Right lobe of liver (tissue), 6 donors: Measurements from ENCODE around the gene GAA. TPM values are rescaled to one million over a fixed set of nuclear protein-coding genes. Genes with fewer than 3 reads are reported as not detected.
A peak's percentile ranks its signal among the peaks of the same experiment; 100 is the strongest.

Experiments used
- ATAC-seq, 4 donors: fragments of 200-7000 bp; cut with Tn5 transposase; one replicate each; pipeline ENCODE4 v1.9.1; 2020; ENCODE audit warnings: mild to moderate bottlenecking in 4 of 4, moderate library complexity in 4 of 4
- DNase-seq, 3 donors: peaks; one replicate each; pipeline ENCODE4 v3.0.0-alpha.2; 2020
- H3K27ac ChIP-seq, 3 donors: fragments of 200-600 bp; one replicate each; pipeline ENCODE4 v1.8.0; 2022
- H3K27me3 ChIP-seq, 2 donors: fragments of 200-600 bp; one replicate each; pipeline ENCODE4 v1.8.0; 2022
- H3K36me3 ChIP-seq, 4 donors: fragments of 200-600 bp; sonication (generic) in 1 of 4; one replicate each; pipeline versions ENCODE4 v1.5.1 to v1.8.0; 2017 to 2022; ENCODE audit warnings: control low read depth in 1 of 4
- H3K4me1 ChIP-seq, 4 donors: fragments of 200-600 bp; sonication (generic) in 1 of 4; one replicate each; pipeline versions ENCODE4 v1.5.1 to v1.8.0; 2017 to 2022; ENCODE audit warnings: control low read depth in 1 of 4
- H3K4me3 ChIP-seq, 3 donors: fragments of 200-600 bp; one replicate each; pipeline ENCODE4 v1.8.0; 2022
- H3K9me3 ChIP-seq, 4 donors: fragments of 200-600 bp; sonication (generic) in 1 of 4; one replicate each; pipeline versions ENCODE4 v1.5.1 to v1.8.0; 2017 to 2022; ENCODE audit warnings: control low read depth in 1 of 4
- POLR2A ChIP-seq: fragments of 450-650 bp; IDR thresholded peaks from one replicate; pipeline ENCODE4 v1.6.1; 2017; ENCODE audit warnings: antibody characterized with exemption, mild to moderate bottlenecking
- WGBS: methylation state at CpG from one replicate; pipeline ENCODE4 v1.1.6; 2018; ENCODE audit warnings: low coverage, low lambda C conversion rate; ENCODE audit not compliant: insufficient coverage; ENCODE audit errors: missing lambda C conversion rate; 5-methylcytosine and 5-hydroxymethylcytosine counted together
- intact Hi-C, 2 donors: fragments of 100-400 bp; cut with DNase I; formaldehyde crosslinking; loops; one replicate each; pipeline versions ENCODE4 v1.11.2 to v1.14.1; 2022
- total RNA-seq, 6 experiments: library from RNA; depleted of rRNA in 2 of 6; stranded (reverse); fragments of >200 nt in 2 of 6; fragmentation: NEBNext Ultra II Directional in 3 of 6; extraction: Animal tissue kit (Norgen Biotek cat#: 25700) in 3 of 6; gene quantifications; one replicate each; pipeline versions ENCODE4 v1.1.0 to v1.2.4, GENCODE V29; 2016 to 2023
- TF ChIP-seq, protein P1 (sequence below), 4 donors: fragments of 200-600 bp in 3 of 4; fragments of 450-650 bp in 1 of 4; IDR thresholded peaks; one replicate each; pipeline versions ENCODE4 v1.5.1 to v1.8.0; 2016 to 2022; ENCODE audit warnings: antibody characterized with exemption in 4 of 4, mild to moderate bottlenecking in 2 of 4
- donor health status: DM: no; HTN: yes; CAD: no.
- donor health status: DM: no; HTN: no; CAD: no.
- donor health status: DM: no; HTN: no; CAD: no.
- donor health status: DM: no; HTN: yes; CAD: no.
- donor health status: DM: no; HTN: yes; CAD: no.

Gene GAA
- total RNA-seq, 6 experiments from 2014 or later = 42.7 to 94.1 (median 71.0) TPM

GRCh38 chr17:80109713-80110446 lies 8.5 kb downstream of the GAA start:
- DNase-seq (peak in 1 of 3 donors; percentile 43), ATAC-seq (no peak)
- intact Hi-C loops = no loop called here
- 100% methylated on average over 6 of the region's 30 CpGs for WGBS
- TF ChIP-seq, protein P1, sequence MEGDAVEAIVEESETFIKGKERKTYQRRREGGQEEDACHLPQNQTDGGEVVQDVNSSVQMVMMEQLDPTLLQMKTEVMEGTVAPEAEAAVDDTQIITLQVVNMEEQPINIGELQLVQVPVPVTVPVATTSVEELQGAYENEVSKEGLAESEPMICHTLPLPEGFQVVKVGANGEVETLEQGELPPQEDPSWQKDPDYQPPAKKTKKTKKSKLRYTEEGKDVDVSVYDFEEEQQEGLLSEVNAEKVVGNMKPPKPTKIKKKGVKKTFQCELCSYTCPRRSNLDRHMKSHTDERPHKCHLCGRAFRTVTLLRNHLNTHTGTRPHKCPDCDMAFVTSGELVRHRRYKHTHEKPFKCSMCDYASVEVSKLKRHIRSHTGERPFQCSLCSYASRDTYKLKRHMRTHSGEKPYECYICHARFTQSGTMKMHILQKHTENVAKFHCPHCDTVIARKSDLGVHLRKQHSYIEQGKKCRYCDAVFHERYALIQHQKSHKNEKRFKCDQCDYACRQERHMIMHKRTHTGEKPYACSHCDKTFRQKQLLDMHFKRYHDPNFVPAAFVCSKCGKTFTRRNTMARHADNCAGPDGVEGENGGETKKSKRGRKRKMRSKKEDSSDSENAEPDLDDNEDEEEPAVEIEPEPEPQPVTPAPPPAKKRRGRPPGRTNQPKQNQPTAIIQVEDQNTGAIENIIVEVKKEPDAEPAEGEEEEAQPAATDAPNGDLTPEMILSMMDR (IDR thresholded peaks at IDR 0.05) = no peak
- TF ChIP-seq POLR2A = no peak
- no peak overlapping the region for H3K4me3 ChIP-seq
- no peaks in the 10 kb centered on the region for H3K27me3 ChIP-seq
- no peaks in the 10 kb centered on the region for H3K36me3 ChIP-seq
- H3K4me1 ChIP-seq = no peaks in the 10 kb centered on the region
- no peaks in the 10 kb centered on the region for H3K9me3 ChIP-seq
- no peak overlapping the region for H3K27ac ChIP-seq

- H3K27ac ChIP-seq = no peak overlapping the region
- TF ChIP-seq, protein P1 (IDR thresholded peaks at IDR 0.05) = no peak
- no peak for TF ChIP-seq POLR2A
- intact Hi-C loops = no loop called here
- DNase-seq = no peak
- no peaks in the 10 kb centered on the region for H3K4me1 ChIP-seq
- H3K4me3 ChIP-seq = no peak overlapping the region
- no peaks in the 10 kb centered on the region for H3K9me3 ChIP-seq
- H3K27me3 ChIP-seq = no peaks in the 10 kb centered on the region
- no peak for ATAC-seq
- no peaks in the 10 kb centered on the region for H3K36me3 ChIP-seq
- whole genome bisulfite sequencing = 70% methylated on average over 2 of the region's 9 CpGs
These were observed 9.0 kb downstream of the GAA start for GRCh38 chr17:80110447-80110812.

DNA sequence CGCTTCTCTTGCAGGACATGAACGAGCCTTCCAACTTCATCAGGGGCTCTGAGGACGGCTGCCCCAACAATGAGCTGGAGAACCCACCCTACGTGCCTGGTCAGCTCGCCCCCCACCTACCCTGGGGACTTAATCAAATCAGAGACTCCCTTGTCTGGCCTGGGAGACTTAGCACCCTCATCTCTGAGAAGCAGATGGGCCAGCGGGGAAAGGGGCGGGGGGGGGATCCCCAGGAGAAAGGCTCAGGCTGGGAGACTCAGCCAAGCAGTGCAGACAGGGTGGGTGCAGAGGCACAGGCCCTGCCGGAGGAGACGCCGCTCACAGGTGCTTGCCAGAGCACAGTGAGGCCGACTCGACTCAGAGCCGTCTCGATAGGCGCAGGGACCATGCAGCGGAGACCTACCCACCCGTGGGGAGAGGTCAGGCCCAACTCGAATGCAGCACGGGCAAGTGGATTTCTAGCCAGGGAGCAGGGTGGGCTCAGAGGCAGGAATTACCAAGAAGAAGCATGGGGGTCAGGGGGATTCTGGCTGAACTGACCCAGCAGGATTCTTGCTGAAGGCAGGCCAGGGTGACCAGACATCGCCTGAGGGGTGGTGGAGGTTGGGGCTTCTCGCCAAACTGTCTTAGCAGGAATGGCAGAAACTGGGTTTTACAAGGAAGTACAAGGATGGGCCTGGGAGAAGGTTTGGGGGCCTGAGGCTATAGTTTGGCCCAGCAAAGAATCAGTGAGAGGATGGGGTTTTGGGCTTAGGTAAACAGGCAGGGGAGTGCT lies 9.7 kb downstream of the GAA start:
- Histone ChIP-seq H3K36me3 (no peaks in the 10 kb centered on the region), H3K4me3 (no peak overlapping the region), H3K27me3 (no peaks in the 10 kb centered on the region), H3K9me3 (no peaks in the 10 kb centered on the region), H3K27ac (no peak overlapping the region), H3K4me1 (no peaks in the 10 kb centered on the region)
- no peak for DNase-seq
- intact Hi-C loops = no loop called here
- 64% methylated on average over 2 of the region's 21 CpGs for WGBS
- ATAC-seq = no peak
- TF ChIP-seq POLR2A = no peak
- TF ChIP-seq, protein P1 (IDR thresholded peaks at IDR 0.05) = no peak

DNA sequence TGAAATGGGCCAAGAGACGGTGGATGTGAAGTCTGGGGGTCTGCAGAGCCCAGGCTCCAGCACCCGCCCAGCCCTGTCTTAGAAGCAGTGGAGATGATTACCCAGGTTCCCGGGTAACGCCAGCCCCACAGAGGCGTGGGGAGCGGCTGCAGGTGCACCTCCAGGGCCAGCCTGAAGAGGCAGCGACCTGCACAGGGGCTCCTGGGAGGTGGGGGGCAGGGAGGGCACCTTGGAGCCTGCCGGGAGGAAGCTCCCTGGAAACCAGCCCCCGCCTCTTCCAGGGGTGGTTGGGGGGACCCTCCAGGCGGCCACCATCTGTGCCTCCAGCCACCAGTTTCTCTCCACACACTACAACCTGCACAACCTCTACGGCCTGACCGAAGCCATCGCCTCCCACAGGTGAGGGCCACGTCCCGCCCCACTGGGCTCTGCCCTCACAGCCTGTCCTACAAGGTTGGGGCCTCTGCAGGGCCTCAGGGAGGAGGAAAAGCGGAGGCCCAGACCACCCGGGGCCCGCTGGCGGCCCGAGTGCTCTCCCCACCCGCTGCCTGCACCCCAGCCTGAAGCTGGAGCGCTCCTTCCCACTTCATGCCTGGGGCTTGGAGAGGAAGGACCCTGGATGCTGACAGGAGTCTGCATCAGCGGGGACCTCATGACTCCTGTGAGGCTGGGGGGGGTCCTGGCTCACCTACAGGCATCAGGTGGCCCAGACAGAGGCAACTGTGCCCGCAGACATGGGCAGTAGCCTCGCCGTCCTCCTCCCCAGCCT lies 10.5 kb downstream of the GAA start:
- Histone ChIP-seq H3K9me3 (no peaks in the 10 kb centered on the region), H3K36me3 (no peaks in the 10 kb centered on the region), H3K4me3 (no peak overlapping the region), H3K27me3 (no peaks in the 10 kb centered on the region), H3K27ac (no peak overlapping the region), H3K4me1 (no peaks in the 10 kb centered on the region)
- DNase-seq (no peak), ATAC-seq (peak in 1 of 4 donors; percentile 19)
- intact Hi-C loops = no loop called here
- no peak for TF ChIP-seq POLR2A
- TF ChIP-seq, protein P1 (IDR thresholded peaks at IDR 0.05) = no peak
- 78% methylated on average over 3 of the region's 26 CpGs for WGBS
